HG02943 (cell line): ENCODE measurements around the gene HOXB9.

ENCODE experiments used
- ATAC-seq: cut with Tn5 transposase; IDR thresholded peaks from one replicate; pipeline ENCODE4 v1.9.1; 2021; ENCODE audit warnings: mild to moderate bottlenecking, low read depth, moderate library complexity; ENCODE audit not compliant: unreplicated experiment

Gene HOXB9

GRCh38 chr17:48639982-48640857, 14.1 kb upstream of the HOXB9 start:
- no peak for ATAC-seq

GRCh38 chr17:48639136-48639535, 13.0 kb upstream of the HOXB9 start:
- ATAC-seq = no peak

- no peak for ATAC-seq
These were observed 11.4 kb upstream of the HOXB9 start for GRCh38 chr17:48637323-48638260.

GRCh38 chr17:48636177-48637018, 10.2 kb upstream of the HOXB9 start:
- no peak for ATAC-seq

GRCh38 chr17:48634493-48635208, 8.5 kb upstream of the HOXB9 start:
- no peak for ATAC-seq

GRCh38 chr17:48633266-48633677, 7.1 kb upstream of the HOXB9 start:
- no peak for ATAC-seq

GRCh38 chr17:48632579-48633265, 6.6 kb upstream of the HOXB9 start:
- no peak for ATAC-seq

- no peak for ATAC-seq
These were observed 5.8 kb upstream of the HOXB9 start for GRCh38 chr17:48631693-48632578.

GRCh38 chr17:48630925-48631692, 5.0 kb upstream of the HOXB9 start:
- no peak for ATAC-seq

GRCh38 chr17:48630009-48630924, 4.1 kb upstream of the HOXB9 start:
- ATAC-seq = no peak

- ATAC-seq = no peak
These were observed 3.2 kb upstream of the HOXB9 start for GRCh38 chr17:48629411-48629759.

- ATAC-seq = no peak
These were observed 2.7 kb upstream of the HOXB9 start for GRCh38 chr17:48628649-48629410.

GRCh38 chr17:48627623-48628521, 1.7 kb upstream of the HOXB9 start:
- no peak for ATAC-seq

- ATAC-seq = no peak
These were observed 1.0 kb upstream of the HOXB9 start for GRCh38 chr17:48627118-48627597.
